Measurements from ENCODE around the gene CCNY. TPM values are rescaled to one million over a fixed set of nuclear protein-coding genes. Genes with fewer than 3 reads are reported as not detected.

The CCNY gene
- total RNA-seq, 1 experiment from 2014 or later = 62.2 TPM

GRCh38 chr10:35417313-35417625, 81.0 kb downstream of the CCNY start:
- intact Hi-C loops (cut with micrococcal nuclease) = no loop called here
- ChIA-PET POLR2A (no interaction called here), CTCF (no interaction called here), RAD21 (ENCODE audit: low non-redundant PET in 1 of 2, low total read pairs in 2 of 2, uncharacterized antibody in 2 of 2, unreplicated experiment in 2 of 2) (no interaction called here)
- H2AFZ ChIP-seq (ENCODE audit: low read depth, low read length, poor library complexity, severe bottlenecking) = no peak overlapping the region
- no peaks in the 10 kb centered on the region for H4K20me1 ChIP-seq (ENCODE audit: insufficient read depth)
- no peak overlapping the region for H3K9ac ChIP-seq (ENCODE audit: low read length)
- peaks cover 81% of the 10 kb centered on the region for H3K79me2 ChIP-seq (ENCODE audit: insufficient read depth, low read length)
- ATAC-seq = no peak
- H3K4me3 ChIP-seq (replicated peaks in 1 of 2; ENCODE audit: low read depth in 1 of 2, low read length in 2 of 2) = no peak overlapping the region
- H3K36me3 ChIP-seq (ENCODE audit: control insufficient read depth in 1 of 2, insufficient read depth in 2 of 2, low read length in 2 of 2) = no peaks in the 10 kb centered on the region
- no peak for DNase-seq (ENCODE audit: low read depth, low spot score)
- no TSS peak for BruUV-seq (replicated peaks)
- H3K27ac ChIP-seq (ENCODE audit: low read depth, low read length) = no peak overlapping the region
- H3K9me2 ChIP-seq (ENCODE audit: insufficient read depth) = no peaks in the 10 kb centered on the region
- no peaks in the 10 kb centered on the region for H3K9me3 ChIP-seq (ENCODE audit: control insufficient read depth in 1 of 2, insufficient read depth in 1 of 2, low read depth in 1 of 2, low read length in 2 of 2)
- H3K4me2 ChIP-seq (ENCODE audit: low read length) = no peak overlapping the region
- H3K4me1 ChIP-seq (ENCODE audit: control insufficient read depth in 1 of 2, insufficient read depth in 2 of 2, low read length in 2 of 2) = peaks cover 15 to 36% of the 10 kb centered on the region in 2 experiments
- no peaks in the 10 kb centered on the region for H3K27me3 ChIP-seq (ENCODE audit: insufficient read depth, low read length)
- no peak for TF ChIP-seq ZBTB33 (IDR thresholded peaks at IDR 0.05; ENCODE audit: extremely low read depth, insufficient replicate concordance, low read length)
- TF ChIP-seq POLR2AphosphoS5 (IDR thresholded peaks at IDR 0.05; ENCODE audit: low read depth, low read length) = no peak
- no peak for TF ChIP-seq REST (IDR thresholded peaks at IDR 0.05; ENCODE audit: low read depth)
- no peak for TF ChIP-seq EGR1 (IDR thresholded peaks at IDR 0.05; ENCODE audit: low read depth)
- no peak for TF ChIP-seq ZFX (IDR thresholded peaks at IDR 0.05)
- TF ChIP-seq SRF (IDR thresholded peaks at IDR 0.05; ENCODE audit: low read depth) = no peak
- no peak for TF ChIP-seq ZNF274 (IDR thresholded peaks at IDR 0.05; ENCODE audit: low read depth, low read length)
- no peak for TF ChIP-seq YY1 (IDR thresholded peaks at IDR 0.05; ENCODE audit: extremely low read depth, insufficient replicate concordance, low read depth, low read length)
- no peak for TF ChIP-seq ELF1 (IDR thresholded peaks at IDR 0.05; ENCODE audit: borderline replicate concordance, low read depth)
- no peak for TF ChIP-seq POLR2A (IDR thresholded peaks at IDR 0.05; ENCODE audit: borderline replicate concordance, extremely low read depth, insufficient read depth, insufficient read length)
- no peak for TF ChIP-seq RAD21 (IDR thresholded peaks at IDR 0.05; ENCODE audit: low read depth)
- TF ChIP-seq EZH2phosphoT487 (IDR thresholded peaks at IDR 0.05; ENCODE audit: borderline replicate concordance) = no peak
- TF ChIP-seq CBX3 (IDR thresholded peaks at IDR 0.05; ENCODE audit: low read depth) = no peak
- TF ChIP-seq TCF7L2 (IDR thresholded peaks at IDR 0.05; ENCODE audit: borderline replicate concordance, extremely low read depth, insufficient read depth, insufficient read length) = no peak
- no peak for TF ChIP-seq JUND (IDR thresholded peaks at IDR 0.05)

All from HCT116 (cell line).